ENCODE data around the gene PSMD6.

The PSMD6 gene

DNA sequence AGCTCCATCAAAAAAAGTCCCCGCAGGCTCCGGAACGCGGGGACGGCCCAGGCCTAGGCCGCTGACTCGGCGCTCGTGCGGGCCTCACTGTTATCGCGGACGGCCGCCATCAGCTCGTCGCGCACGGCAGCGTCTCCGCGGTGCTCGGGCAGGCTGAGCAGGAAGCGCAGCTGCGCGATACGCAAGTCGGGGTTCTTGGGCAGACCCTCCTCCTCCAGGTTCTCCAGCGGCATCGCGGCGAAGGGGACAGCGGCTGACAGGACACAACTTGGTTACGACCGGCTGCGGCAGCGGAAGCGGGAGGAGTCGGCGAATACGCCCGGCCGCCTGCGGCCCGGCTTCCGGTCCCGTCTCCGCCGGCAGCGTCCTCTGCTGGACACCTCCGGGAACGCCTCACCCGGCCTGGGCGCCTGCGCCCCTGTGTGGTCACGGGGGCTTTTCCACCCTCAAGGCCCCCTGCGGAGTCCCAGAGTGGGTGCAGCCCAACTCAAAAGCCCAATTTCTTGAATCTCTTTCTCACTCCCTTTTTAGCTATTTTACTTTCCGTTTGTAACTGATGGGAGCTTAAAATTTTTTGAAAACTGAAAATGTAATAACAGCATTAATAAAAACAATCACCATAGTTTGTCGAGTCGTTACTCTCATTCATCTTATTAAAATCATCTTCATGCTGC lies at the start of gene PSMD6:
PSMD6 (minus strand) TSS at position 308 of the 674 bp plus-strand sequence; CDS start at position 233, 75 bp downstream.
- DNase-seq = peak; percentile 93

DNA sequence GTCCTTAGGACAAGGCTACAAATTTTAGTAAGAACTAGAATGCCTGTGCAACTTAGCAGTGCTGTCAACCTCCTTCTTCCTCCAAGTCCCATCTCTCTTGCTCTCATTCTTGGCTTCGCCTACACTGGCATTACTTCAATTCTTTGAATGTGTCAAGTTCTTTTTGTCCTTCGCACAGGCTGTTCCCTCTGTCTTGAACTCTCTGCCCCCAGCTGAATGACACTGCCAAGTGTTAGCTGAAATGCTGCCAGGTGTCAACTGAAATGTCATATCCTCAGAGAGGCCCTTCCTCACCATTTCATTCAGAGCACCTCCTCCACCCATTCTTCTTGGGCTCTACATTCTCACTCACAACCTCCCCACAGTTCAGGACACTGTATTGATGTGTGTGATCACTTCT lies 48.8 kb upstream of the PSMD6 start:
- DNase-seq = no peak

DNA sequence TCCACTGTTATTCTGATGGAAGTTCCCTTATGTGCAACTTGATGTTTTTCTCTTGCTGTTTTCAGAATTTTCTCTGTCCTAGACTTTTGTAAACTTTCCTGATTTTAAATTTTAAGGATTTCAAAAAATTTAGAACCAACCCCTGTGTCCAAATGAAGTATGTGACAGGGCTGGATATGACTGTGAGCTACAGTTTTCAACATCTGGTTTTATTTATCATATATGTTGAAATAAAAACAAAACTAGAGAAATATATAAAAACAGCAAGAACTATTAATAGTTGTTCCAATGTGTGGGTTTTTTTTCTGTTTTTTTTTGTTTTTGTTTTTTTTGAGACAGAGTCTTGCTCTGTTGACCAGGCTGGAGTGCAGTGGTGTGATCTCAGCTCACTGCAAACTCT lies 47.4 kb upstream of the PSMD6 start:
- no peak for DNase-seq

DNA sequence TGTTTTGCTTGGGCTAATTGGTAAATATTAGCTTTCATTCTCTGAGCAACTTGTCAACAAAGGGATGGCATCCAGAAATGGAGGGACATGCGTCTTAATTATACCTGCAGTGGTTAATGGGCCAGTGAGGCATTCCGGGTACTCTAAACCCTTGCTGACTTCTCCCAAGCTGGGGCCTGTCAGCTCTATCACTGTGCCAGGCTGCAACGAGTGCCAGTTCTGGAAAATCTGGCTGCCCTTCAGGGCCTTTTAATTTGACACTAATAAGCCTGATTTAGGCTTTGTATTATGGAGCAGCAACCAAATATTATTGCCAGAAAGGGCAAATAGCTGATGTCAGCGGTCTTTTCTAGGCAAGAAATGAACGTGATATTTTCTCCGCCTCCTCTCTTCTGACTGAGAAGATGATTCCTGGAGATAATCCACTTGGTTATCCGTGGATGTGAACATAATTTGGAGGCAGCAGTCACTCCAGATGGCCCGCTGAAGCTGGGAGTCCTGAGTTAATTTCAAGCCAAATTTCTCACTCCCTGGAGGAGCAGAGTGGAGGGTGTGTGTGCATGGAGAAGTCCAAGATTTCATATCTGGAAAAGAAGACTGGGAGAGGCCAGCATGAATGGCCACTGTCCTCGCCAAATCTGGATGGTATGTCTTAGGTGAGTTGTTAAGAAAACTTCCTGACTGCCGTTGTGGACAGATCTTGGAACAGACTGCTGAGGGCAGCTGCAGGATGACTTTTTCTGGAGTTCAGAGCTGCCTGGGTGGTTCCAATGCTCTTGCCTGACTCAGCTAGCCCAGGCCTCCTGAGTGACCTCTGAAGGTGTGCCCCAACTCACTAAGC lies 44.4 kb upstream of the PSMD6 start:
- no peak for DNase-seq

DNA sequence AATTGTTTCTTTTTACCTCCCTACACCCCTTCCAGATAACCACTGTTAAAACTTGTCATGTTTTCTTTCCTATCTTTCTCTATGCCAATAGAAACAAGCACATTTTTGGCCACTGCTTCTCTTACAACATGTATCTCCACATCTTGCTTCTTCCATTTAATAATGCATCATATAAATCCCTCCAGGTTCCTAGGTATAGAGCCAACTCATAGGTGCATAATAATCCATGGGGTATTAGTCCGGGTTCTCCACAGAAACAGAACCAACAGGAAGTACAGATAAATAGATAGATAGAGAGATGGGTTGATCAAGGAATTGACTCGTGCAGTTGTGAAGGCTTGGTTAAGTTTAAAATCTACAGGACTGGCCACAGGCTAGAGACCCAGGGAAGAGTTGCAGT lies 41.5 kb upstream of the PSMD6 start:
- no peak for DNase-seq

DNA sequence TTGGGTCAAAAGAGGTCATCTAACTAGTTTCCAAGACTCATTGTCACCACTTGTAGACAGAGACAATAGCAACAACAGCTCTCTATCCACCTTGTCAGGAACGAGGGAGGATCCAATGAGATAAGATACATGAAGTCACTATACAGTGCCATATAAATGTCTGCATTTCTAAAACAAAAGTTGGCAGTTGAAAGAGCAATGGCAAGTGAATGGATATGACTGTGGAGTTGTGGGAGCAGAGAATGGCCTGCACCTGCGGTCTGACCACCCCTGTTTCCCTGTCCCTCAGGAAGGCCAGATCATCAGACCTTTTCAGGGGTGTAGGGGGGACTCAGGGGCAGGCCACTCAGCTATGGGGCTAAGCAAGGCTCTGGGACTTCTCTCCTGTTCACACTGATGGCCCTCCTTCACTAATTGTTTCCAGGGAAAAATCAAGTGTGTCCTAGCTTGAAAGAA lies 40.7 kb upstream of the PSMD6 start:
- DNase-seq = no peak

DNA sequence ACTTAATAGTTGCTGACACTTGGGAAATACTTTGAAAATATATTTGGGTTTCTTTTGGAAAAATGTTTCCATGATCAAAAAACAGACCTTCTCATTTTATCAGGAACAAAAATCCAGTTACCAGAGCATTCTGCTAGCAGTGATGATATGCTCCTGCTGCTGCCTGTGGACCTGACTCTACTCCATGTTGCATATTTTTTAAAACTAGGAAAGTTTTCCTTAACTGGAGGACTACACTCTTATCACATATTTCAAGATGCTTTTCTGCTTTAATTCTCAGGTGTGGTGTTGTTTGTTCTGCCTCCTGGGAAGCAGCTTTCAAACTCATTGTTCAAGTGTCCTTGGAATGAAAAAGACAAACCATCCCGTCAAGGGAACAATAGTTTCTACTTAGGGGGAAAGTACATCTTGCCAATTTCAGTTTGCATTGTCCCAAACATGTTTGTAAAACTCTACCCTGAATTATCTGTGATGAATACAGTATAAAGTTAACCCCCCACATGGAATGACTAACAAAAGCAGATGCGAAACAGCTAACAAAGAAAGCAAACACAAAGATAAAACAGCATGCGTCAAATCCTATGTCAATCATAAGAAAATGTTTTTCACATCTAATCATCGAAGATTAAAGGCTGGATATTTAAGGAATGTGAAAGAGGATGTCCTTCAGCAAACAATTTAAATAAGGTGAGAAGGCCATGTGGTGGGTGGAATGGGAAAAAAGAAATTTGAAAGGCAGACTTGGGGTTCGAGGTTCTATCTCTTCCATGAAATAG lies 40.1 kb upstream of the PSMD6 start:
- DNase-seq = no peak

DNA sequence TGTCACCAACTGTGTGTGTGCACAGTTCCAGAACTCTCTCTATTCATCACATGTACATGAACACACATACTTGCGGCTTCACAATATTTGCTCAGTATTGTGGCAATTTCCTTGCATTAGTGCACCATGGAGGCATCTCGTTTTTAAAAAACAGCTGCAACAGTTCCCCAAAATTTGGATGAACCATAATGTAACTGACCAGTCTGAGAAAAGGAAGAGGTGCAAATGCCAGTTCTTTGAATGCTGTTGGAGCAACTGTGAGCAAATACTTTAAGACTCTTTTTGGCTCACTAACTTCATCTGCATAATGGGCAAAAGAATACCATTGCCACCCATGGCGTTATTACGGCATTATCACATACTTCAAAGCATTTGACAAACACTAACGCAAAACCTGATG lies 38.3 kb upstream of the PSMD6 start:
- DNase-seq = no peak

DNA sequence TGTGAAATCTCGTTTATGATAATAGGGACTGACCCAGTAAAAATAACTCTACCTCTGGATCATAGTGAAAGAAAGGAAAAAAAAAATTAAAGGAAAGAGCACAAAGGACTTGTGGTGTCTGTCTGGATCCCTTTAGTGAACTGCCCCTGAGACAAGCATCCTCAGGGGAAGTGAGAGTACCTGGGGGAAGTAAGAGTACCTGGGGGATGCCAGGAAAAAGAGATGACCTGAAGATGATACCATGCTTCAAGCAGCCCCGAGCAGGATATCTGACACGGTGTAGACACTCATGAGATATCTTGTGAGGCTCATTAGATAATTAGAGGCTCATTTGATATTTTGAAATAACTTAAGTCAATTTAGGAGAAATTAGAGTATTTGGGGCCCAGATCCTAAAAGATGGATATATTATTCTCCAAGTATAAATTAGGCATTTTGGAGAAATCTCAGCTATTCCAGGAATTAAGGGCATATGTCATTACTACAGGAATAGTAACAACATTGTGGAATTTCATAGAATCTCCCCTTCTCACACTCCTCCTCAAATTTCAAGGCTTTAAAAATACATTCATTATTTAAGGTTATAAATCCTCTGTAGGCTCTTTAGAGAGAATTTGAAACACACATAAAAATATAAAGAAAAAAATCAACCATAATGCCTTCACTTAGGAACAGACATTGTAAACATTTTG lies 36.3 kb upstream of the PSMD6 start:
- DNase-seq = no peak

DNA sequence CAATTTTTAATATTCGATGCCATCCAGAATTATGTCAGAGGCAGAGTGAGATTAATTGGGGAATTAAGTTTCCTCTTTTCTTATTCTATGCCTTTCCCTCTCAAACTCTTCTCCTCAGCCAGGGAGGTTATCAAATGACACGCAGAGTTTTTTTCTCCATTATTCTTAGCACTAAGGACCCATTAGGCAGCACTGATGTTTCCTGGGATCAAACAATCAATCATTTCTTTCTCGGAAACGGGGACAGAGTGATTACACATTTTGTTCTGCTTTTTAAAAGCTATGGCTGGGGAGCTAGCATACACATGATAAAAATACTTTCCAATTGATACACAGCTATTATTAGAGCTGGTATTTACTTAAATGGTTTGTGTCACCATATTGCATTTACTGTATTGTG lies 35.3 kb upstream of the PSMD6 start:
- DNase-seq = no peak

DNA sequence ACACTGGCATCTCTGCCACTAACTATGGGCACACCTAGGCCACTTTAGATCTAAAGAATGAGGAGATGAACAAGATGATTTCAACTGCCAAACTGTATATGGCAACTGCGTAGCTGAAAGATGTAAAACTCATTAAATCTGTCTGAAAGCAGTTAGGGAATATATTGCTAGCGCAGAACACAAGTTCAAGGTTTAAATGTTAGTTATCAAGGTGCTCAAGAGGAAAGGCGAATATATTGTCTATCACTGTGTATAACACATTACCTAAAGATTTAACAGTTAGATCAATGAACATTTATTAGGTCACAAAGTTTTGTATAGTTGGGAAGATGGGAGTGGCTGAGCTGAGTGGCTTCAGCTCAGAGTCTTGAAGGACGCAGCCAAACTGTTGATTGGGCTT lies 33.9 kb upstream of the PSMD6 start:
- DNase-seq = no peak

DNA sequence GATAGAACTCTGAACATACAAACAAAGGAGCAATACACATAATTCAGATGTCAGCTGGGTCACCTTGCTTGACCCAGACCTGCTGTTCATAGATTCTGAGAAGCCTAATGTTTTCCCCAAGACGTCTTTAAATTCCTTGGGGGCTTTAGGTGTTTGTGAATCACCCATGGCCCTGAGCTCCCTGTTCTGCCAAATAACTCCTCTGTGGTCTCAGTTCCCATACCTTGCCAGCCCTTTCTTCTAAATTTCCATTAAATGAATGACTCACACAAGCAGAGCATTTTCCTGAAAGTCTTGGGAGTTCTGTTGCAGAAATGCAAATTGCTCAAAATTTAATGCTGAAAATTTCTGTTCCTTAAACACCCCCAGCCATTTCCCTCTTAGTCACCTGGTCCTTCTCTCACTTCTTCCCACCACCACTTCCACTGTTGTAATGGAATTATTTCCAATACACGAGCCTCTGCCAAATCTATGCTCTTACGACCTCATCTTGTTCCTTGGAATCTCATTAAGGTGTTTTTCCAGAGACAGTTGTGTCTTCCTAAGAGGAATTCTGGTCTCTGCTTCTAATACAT lies 33.4 kb upstream of the PSMD6 start:
- no peak for DNase-seq

DNA sequence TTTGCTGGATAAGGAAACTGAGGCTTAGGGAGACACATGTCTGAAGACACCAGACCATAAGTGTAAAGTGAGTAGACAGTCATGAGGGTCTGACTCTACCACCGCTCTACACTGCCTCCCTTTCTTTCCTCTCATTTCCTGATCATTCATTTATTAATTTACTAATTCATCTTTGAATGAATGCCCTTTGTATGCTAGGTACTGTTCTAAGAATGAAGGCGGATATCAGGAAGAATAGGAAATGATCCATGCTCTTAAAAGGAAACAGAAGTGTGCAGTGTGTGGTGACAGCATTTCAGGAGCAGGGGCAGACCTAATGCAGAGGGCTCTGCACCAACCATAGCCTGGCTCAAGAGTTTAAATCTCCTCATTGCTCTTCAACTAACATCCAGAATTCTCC lies 31.8 kb upstream of the PSMD6 start:
- DNase-seq = no peak

DNA sequence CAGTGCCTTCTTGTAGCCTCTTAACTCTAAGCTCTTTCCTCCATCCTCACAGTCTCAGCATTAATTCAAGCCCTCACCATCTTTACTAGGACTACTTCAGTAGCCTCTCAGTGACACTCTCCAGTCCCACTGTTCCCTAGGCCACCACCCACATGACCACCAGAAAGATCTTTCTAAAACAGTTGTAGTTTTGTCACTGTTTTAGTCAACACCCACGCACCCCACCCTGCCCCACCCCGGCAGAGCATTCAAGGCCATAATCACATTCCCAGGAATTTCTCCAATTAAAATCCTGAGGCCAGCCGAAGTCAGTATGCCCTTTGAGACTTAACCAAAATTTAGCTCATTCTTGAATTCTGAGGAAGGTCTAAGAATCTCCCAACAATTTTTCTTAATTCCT lies 31.2 kb upstream of the PSMD6 start:
- DNase-seq = no peak

DNA sequence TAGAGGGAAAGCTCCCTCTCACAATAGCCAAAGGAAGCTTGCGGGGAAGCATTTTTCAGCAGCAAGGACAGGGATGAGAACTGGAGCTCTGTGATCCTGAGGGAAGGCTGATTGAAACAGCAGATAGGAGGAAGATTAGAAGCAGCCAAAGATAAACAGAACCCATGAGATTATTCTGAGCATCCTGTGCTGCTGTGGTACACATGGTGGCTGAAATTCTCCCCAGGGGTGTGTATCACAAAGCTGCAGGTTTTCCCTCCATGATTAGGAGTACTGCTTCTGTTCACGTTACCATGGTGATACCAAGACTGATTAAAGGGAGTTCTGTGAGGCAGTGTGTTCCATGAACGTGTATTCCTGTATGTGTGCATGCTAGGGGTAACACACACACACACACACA lies 30.3 kb upstream of the PSMD6 start:
- no peak for DNase-seq

DNA sequence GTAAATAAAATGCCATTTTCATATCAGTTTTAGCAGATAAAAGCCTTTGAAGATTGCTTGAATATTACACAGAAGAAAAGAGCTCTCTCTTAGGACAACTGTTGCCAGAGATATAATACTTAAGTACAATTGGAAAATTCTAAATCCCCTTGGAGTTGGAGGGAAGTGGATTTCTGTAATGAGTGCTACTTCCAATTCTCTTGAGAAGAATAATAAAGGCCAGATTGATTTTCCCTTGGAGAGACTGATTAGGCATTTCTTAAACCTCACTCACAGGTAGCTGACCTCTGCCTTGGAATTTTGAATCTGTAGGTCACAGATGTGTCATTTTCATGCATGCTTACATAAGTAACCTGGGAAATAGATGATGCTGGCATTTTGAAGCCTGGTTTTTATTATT lies 29.8 kb upstream of the PSMD6 start:
- no peak for DNase-seq

DNA sequence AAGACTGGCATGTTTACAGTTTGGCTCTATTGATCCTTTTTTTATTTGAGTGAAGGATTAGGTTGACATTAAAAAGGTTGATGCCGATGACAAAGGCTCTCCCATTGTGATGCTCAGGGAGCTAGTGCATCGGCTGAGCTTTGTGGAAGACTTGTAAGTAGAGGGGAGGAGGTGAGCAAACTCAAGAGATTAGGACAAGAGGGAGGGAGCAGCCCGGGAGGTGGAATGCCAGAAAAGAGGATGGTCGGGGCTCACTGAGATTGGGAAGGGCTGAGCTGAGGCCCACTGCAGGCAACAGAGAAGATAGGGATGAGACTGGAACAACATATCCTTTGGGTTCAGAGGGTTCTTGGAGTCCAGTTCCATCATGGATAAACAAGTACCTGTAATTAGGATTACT lies 26.5 kb upstream of the PSMD6 start:
- DNase-seq = no peak

DNA sequence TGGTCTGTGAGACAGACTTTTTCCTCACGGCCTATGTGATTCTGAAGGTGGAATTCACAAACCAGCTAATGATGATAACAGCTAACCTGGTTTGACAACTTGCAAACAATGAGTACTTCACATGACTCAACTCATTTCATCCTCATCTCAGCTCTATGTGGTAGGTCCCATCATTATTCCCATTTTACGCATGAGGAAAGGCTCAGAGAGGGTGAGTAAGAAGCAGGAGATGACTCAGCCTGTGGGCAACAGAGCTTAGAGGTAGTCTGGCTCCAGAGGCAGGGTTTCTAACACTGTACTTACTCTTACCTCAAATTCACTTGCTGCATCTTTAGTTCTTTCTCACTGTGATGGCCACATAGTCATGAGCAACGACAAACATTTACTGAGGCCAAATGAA lies 25.8 kb upstream of the PSMD6 start:
- no peak for DNase-seq

DNA sequence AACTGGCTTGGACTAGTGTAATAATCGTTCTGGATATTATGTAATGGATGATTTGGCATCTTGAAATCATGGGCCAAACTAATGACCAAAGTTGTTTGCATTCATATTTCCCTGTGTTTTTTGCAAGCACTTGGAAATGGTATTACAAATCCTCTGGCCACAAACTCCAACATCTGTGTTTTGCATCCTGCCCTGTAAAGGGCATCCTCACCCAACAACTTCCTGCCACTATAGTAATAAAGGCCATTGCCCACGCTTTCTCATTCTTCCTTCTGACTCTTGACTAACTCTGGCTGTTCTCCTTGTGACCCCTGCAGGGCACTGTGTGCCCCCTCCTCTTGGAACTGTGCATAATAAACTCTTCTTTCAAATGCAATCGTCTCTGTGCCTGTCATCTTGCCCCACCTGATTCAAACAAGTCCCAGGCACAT lies 25.4 kb upstream of the PSMD6 start:
- DNase-seq = no peak

DNA sequence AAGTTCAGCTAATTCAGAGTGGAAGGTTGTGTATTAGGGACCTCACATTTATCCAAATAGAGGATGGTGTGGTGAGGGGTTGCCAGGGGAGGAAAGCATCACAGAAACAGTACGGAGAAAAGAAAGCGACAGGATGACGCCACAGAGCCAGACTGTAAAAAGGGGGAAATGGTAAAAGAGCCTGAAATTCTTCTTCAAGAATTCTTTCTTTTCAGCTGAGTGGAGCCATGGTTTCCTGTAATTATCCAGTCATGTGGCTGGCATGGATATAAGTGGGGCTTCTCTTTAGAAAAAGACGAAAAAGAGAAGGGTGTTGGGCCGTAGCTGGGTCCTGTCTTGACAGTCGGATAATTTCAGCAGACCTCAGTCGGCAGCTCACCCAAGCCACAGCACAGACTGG lies 24.5 kb upstream of the PSMD6 start:
- DNase-seq = no peak

DNA sequence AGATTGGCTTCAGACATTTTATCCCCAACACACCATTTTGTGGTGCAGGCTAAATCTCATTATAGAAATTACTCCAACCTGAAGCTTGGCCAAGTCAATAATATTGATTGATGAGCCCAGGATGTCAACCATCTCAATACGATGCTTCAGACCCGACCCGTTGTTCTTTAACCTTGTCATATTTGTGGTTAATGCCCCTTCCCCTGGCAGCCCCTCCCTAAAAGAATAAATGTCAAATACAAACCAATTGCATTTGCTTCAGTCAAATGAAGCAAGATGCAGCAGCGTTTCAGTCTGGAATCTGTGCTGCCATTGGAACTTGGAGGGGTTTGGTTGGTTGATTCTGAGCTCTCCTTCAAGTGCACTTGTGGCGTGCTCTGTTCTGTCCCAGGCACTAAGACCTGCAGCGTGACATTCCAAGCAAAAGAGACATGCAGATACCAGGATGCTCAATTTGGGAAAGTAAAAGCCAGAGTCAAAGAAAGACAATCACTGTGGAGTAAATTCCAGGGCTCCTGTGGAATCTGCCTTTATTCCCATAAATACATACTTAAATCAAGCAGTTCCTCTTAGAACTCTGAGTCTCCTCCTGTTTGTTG lies 23.8 kb upstream of the PSMD6 start:
- no peak for DNase-seq

DNA sequence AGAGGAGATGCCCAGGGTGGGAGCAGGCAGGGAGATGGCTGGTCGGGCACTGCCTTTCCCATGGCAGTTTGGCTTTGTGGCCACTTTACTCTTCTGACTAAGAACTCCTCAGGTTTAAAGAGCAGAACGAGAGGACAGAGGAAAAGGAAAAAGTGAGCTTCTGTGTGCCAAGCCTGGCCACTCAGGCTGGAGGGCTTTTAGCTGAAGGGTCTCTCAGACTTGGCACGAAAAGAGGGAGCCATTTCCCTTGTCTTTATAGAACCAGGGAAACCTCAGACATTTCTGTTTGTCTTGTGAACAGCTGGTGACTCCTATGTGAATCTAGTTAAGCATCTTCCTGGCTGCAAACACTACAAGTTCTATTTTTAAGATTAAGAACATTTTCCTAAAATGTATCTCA lies 23.3 kb upstream of the PSMD6 start:
- no peak for DNase-seq

All from T1000 (cell line).